CD4-positive, alpha-beta T cell treated with Interleukin-21 for 1 hour (primary cell): ENCODE data around the gene CTDSPL.

Experiments used
- DNase-seq: peaks from one replicate; pipeline ENCODE4 v3.0.0-alpha.2; 2020

The CTDSPL gene

GRCh38 chr3:37855363-37855970, 6.2 kb upstream of the CTDSPL start:
- peak; percentile 67 for DNase-seq

GRCh38 chr3:37856381-37856780, 5.3 kb upstream of the CTDSPL start:
- DNase-seq, result no peak

GRCh38 chr3:37858742-37859141, 2.9 kb upstream of the CTDSPL start:
- DNase-seq, result no peak

- no peak for DNase-seq
Observed at GRCh38 chr3:37859354-37859753, 2.3 kb upstream of the CTDSPL start.

GRCh38 chr3:37859908-37860199, 1.8 kb upstream of the CTDSPL start:
- no peak for DNase-seq

- DNase-seq, result no peak
Observed at GRCh38 chr3:37862219-37862902, 681 bp downstream of the CTDSPL start.

- DNase-seq, result no peak
Observed at GRCh38 chr3:37862903-37863815, 1.5 kb downstream of the CTDSPL start.

- no peak for DNase-seq
Observed at GRCh38 chr3:37863949-37864822, 2.5 kb downstream of the CTDSPL start.

- DNase-seq, result no peak
Observed at GRCh38 chr3:37864904-37865303, 3.2 kb downstream of the CTDSPL start.

- no peak for DNase-seq
Observed at GRCh38 chr3:37867144-37867543, 5.5 kb downstream of the CTDSPL start.

- DNase-seq, result no peak
Observed at GRCh38 chr3:37871858-37872257, 10.2 kb downstream of the CTDSPL start.

GRCh38 chr3:37872413-37873160, 10.9 kb downstream of the CTDSPL start:
- no peak for DNase-seq

GRCh38 chr3:37876279-37876678, 14.6 kb downstream of the CTDSPL start:
- DNase-seq, result no peak

GRCh38 chr3:37882711-37883110, 21.0 kb downstream of the CTDSPL start:
- no peak for DNase-seq

GRCh38 chr3:37885814-37886213, 24.1 kb downstream of the CTDSPL start:
- DNase-seq, result no peak

GRCh38 chr3:37886395-37886794, 24.7 kb downstream of the CTDSPL start:
- no peak for DNase-seq

GRCh38 chr3:37887062-37887461, 25.4 kb downstream of the CTDSPL start:
- DNase-seq, result no peak

GRCh38 chr3:37887824-37888223, 26.1 kb downstream of the CTDSPL start:
- DNase-seq, result no peak

- no peak for DNase-seq
Observed at GRCh38 chr3:37888421-37888820, 26.7 kb downstream of the CTDSPL start.

GRCh38 chr3:37890522-37890921, 28.8 kb downstream of the CTDSPL start:
- no peak for DNase-seq

GRCh38 chr3:37891227-37891626, 29.5 kb downstream of the CTDSPL start:
- no peak for DNase-seq

GRCh38 chr3:37892927-37893600, 31.4 kb downstream of the CTDSPL start:
- no peak for DNase-seq
